GM19467 (cell line): ENCODE data around the gene NEURL4.

Experiments
- ATAC-seq: cut with Tn5 transposase; IDR thresholded peaks from one replicate; pipeline ENCODE4 v1.9.1; 2021; ENCODE audit warnings: mild to moderate bottlenecking, moderate library complexity; ENCODE audit not compliant: unreplicated experiment

The NEURL4 gene

DNA sequence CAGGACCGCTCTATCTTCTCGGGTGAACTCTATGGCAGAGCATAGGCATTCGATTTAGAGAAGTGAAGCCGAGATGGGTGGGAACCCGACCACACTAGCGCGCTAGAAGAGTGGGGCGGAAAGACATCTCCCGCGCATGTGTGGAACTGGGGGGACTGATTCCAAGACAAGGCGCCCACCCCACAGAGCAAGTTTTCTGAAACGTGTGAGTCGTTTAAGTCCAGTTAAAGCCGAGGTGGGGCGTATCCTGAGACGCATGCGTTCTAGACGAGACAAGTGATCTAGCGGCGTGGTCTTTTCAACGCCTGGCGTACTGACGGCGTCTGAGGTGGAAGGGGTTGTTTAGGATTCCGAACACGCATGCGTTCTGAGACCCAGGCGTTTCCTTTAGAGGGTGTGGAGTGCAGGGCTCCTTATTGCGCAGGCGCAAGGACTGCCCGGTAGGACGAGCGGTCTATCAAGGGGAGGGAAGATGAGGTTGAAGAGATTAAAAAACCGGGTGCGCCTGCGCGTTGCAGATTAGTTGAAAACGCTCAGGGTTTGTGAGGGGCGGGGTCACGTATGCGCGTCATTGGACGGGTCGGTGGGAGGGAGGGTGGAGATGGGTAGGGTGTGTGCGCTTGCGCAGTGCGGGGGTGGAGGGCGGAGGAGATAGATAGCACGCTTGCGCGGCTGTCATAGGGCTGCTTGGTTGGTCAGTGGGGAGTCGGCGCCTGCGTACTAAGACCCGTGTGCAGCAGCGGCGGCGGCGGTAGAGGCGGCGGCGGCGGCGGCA lies 22.0 kb downstream of the NEURL4 start, which contains the start of gene EIF5A:
Gene EIF5A (plus strand): TSS at position 718 of the 775 bp plus-strand sequence. CDS start 2,008 bp downstream, outside the sequence.
- peak; percentile 64 for ATAC-seq

DNA sequence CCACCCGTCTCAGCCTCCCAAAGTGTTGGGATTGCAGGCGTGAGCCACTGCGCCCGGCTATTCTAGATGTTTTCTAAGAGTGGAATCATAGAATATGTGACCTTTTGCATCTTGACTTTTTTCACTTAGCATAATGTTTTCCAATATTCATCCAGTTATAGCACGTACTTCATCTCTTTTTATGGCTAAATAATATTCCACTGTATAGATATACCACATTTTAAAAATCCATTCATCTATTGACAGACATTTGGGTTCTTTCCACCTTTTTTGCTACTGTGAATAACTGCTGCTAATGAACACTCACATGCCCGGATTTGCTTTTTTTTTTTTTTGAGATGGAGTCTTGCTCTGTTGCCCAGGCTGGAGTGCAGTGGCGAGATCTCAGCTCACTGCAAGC lies 25.0 kb downstream of the NEURL4 start:
- ATAC-seq: no peak

DNA sequence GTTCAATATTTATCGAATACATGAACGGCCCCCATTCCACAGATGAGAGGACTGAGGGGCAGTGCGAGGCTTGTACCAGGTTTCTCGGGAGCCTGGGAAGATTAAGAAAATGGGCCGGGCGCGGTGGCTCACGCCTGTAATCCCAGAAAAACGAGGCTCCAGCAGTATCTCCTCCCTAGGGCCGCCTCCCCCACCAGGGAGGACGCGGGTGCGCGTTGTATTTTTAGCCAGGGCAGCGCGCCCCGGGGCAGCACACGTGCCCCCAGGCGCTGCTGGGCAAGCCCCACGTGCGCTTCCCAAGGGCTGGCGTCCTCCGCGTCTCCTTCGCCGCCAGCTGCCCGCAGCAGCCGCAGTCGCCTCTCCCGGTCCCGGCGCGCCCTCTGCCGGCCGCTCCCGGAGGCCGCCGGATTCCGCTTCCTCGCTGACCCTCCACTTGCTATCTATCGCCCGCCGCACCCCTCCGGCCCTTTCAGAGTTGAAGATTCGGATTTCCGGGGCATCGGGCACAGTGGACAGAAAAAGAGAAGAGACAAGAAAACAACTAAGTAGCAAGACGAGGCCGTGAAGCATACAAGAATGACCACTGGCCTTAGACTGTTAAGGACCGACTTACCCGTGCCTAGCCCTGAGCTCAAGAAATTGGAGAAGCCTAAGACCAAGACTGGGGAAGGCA lies 32.8 kb downstream of the NEURL4 start:
- no peak for ATAC-seq

DNA sequence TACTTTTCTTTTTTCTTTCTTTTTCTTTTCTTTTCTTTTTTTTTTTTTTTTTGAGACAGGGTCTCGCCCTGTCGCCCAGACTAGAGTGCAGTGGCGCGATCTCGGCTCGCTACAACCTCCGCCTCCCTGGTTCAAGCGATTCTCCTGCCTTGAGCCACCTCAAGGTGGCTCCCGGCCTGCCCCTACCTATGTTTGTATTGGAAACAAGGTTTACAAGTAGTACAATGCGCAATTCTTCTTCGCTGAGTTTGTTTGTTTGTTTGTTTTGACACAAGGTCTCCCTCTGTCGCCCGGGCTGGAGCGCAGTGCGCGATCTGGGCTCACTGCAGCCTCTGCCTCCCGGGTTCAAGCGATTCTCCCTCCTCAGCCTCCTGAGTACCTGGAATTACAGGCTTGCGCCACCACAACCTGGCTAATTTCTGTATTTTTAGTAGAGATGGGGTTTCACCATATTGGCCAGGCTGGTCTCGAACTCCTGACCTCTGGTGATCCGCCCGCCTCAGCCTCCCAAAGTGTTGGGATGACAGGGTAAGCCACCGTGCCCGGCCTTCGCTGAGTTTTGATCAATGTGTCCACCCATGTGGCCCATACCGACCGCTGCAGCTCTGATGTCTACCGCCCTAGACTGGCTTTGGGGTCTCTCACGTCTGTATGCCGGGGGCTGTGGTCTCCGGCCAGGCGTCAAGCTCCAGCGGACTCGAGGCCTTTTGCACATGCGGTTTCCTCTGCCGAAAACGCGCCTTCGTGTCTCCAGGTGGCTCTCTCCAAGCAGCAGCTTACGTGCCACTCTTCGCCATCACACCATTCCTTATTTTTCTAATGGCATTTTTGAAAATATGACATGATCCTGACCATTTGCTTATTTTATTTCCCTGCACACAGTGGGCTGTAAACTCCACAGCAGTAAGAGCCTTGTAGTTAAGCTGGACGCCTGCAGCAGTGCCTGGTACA lies 33.6 kb downstream of the NEURL4 start:
- no peak for ATAC-seq

DNA sequence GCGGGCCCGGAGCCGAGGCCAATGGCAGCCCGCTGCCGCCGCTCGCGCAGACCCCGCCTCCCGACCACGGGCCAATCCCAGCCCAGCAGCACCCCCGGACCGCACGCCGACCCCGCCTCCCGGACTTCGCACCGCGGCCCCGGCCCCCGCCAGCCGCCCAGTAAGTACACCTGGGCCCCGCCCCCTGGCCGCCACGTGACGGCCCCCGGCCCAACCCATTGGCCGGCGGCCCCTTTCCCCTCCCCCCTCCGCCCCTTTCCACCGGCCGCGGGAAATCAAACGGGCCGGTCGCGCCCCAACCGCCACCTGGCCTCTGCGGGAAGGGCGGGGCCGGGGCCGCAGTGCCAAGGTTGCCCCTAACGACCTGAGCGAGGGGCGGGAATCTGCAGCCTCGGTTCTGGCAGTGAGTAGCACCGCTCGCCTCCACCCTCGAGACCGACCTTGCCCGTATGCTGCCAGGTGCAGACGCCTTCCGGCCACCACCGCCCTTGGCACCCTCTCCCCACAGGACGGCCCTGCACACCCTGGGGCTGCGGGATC lies 34.5 kb downstream of the NEURL4 start, which contains the start of gene YBX2:
Gene YBX2 (minus strand): TSS at position 26 of the 540 bp plus-strand sequence. CDS start 139 bp downstream, outside the sequence.
- ATAC-seq: no peak

DNA sequence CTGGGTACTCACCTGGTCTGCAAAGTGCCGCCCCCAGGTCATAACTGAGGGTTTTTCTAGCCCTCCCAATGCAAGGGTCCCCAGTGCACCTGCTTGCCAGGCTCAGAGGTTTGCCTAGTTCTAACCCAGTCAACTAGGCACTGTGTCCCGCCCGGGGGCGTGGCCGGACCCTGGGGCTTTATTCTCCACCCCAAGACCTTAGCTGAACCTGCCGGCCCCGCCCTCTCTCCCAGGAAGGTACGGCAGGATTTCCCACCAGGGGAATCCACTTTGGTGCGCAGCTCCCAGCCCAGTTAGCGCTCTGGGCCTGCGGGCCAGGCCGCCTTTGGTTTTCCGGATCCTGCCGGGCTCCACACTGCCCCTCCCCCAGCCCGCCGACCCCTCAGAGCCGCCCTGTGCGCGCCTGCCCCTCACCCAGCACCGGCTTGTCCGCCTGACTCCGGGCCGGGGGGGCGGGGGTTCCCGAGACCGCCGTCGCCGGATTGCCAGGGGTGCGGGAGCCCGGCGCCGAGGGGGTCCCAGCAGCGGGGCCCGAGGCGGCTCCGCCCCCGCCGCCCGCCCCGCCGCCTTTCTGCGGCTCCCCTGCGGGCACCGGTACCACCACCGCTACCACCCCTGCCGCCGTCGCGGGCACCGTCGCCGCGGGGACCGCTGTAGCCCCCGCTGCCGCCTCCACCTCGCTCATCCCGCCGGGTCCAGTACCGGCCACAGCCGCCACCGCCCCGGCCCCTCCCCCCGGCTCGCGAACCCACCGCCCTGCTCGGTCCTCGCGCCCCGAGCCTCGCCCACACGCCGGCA lies 35.1 kb downstream of the NEURL4 start:
- no peak for ATAC-seq

DNA sequence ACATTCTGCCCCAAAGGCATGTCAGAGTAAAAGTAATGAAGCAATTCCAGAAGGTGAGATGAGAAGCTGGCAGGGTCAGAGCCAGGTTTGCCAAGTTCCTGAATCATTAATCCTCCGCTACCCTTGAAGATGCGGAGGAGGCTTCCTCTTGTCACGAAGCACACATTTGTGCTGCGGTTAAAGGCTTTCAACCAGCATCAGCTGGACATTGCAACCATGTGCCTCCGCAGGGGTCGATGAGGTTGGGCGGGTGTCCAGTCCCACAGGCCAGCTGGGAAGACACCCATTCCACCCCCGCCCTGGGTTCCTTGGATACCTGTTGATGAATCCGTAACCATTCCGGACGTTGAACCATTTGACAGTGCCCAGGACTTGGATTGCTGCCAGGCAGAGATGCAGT lies 36.0 kb downstream of the NEURL4 start:
- no peak for ATAC-seq

DNA sequence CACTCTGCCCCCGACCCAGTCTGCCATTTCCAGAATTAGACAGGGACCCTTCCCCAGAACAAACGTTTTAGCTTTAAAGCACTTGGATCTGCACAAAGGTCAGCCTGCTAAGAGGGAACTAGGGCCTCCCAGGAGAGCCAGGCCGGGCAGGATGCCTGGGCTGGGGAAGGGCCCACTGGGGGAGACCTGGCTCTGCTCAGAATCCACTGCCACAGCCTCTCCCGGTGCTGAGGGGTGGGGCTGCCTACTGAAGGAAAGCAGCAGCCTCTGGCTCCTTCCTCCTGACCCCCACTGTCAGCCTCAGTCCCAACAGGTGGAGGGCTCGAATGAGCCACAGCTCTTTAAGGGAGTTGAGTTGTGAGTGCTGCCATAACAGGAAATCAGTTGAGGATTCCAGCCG lies 36.4 kb downstream of the NEURL4 start:
- no peak for ATAC-seq

DNA sequence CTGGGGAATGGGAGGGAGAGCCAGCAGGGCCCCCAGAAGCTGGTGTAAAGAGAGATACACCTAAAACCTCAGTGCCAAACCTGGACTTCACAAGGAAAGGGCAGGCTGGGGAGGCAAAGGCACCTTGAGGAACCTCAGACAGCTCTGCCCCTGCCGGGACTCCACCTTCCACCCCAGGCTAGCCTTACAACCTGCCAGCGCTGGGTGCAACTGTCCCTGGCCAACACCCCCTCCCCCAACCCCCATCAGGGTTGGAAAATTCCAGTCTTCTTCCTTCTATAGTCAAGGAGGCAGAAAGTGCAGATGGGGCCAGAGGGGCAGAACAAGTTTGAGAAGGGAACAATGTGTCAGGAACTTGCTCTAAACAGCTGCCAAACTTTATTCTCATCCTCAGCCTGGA lies 36.9 kb downstream of the NEURL4 start:
- ATAC-seq: no peak

DNA sequence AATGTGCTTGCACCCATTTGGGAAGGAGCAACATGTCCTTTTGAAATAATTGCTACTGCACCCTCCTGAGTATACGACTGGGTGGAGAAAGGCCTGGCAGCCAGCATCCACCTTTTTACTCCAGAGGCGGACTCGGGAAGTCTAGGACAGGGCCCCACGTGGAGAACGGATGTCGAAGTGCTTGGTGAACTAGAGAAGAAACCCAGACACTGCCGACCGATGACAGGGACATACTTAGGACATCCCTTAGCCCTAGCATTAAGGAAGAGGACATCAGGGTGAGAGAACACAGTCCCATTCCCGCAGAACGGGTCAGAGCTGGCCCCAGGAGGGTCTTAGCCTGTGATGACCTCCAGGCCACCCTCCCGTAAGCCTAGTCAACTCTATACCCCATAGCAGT lies 38.5 kb downstream of the NEURL4 start:
- no peak for ATAC-seq

DNA sequence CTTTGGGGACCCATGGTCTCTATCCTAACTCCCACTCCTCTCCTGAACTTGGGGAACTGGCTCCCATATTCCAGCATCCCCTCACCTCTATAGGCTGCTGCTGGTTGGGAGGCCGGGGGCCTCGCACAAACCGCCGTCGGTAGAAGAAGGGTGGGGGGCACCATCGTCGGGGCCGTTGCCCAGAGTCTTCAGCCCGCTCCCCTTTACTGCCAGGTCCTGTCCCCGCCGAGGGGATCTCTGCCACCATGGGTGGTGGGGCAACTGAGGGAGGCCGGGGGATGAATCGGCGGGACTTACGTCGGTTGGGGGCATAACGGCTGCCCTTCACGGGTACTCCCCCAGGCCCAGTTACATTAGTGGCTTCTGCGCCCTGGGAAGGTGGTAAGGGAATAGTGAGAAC lies 39.0 kb downstream of the NEURL4 start:
- ATAC-seq: no peak

DNA sequence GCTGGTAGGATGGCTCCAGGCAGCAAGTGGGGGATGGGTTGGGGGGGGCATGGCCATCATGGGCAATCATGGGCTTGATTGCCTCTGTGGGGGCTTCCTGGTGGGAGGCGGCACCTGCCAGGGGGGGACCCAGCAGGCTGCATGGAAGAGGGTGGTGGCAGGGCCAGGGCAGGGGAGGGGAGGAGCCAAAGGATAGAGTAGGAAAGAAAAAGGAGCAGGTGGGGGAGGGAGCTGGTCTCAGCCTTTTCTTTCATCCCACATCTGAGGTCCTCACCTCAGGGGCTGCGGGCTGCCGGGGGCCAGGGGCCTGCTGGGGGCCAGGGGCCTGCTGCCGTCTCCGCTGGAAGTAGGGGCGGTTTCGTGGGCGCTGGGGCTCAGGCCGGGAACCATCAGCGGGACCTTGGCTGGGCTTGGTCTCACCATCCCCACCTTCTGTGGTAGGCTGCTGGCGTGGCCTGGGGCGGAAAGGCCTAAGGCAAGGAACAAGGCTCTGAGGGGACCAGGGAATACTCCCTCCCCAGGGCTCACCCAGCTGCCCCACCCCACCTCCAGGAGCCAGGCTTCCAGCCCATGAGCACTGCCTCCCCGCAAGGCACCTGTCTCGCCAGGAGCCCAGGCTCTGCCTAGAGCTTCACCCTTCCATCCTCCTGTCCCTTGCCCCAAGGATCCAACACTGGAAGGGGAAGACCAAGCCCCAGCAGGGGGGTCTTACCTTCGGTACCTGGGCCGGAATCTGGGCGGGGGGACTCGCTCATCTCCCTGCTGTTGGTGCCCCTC lies 39.7 kb downstream of the NEURL4 start:
- ATAC-seq: no peak

DNA sequence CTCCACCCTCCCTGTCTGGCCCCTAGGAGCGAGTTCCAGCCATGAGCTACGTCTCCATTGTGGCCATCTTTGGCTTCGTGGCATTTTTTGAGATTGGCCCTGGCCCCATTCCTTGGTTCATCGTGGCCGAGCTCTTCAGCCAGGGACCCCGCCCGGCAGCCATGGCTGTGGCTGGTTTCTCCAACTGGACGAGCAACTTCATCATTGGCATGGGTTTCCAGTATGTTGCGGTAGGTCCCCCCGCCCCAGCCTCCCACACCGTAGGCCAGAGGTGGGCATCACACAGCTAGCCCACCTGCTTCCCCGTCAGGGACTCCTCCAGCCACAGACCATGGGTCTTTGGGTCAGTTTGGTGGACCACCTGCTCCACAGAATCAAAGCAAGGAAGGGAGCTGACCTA lies 43.5 kb downstream of the NEURL4 start:
- no peak for ATAC-seq

DNA sequence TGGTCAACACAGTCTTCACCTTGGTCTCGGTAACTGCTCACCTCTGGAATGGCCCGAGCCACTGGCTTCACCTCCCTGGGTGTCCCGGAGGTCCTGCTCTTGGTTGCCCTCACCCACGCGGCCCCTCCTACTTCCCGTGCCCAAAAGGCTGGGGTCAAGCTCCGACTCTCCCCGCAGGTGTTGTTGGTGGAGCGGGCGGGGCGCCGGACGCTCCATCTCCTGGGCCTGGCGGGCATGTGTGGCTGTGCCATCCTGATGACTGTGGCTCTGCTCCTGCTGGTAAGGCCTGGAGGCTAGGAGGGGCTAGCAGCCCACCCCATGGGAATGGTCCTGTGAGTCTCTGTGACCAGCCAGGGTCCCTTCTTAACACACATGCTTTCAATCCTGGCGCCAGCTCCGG lies 44.2 kb downstream of the NEURL4 start:
- no peak for ATAC-seq

DNA sequence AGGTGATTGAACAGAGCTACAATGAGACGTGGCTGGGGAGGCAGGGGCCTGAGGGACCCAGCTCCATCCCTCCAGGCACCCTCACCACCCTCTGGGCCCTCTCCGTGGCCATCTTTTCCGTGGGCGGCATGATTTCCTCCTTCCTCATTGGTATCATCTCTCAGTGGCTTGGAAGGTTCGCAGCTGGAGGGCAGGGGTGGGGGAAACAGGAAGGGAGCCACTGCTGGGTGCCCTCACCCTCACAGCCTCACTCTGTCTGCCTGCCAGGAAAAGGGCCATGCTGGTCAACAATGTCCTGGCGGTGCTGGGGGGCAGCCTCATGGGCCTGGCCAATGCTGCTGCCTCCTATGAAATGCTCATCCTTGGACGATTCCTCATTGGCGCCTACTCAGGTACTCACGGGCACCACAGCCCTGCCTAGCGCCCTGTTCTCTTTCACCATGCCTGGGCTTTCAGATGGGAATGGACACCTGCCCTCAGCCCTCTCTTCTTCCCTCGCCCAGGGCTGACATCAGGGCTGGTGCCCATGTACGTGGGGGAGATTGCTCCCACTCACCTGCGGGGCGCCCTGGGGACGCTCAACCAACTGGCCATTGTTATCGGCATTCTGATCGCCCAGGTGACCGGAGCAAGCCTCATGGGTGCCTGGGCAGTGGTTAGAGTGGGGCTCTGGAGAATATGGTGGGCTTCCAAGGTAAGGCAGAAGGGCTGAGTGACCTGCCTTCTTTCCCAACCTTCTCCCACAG lies 45.5 kb downstream of the NEURL4 start:
- ATAC-seq: no peak

DNA sequence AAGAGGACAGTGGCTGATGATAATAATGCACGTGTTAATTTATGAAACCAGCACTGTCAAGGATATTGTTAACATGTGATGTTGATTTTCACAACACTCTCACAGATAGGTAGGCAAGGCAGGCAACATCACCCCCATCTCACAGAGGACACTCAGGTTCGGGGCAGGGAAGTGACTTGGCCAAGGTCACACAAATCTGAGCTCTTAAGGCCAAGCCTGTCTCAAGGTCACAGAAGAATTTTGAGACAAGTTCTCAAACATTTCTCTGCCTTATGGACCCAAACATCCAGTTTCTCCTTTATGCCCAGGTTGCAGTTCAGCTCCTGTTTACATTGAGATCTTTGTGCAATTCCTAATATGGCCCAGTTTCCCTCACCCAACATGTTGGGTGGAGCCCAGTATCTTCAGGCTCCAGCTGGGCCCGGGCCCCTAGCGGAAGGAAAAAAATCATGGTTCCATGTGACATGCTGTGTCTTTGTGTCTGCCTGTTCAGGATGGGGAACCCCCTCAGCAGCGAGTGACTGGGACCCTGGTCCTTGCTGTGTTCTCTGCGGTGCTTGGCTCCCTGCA lies 46.3 kb downstream of the NEURL4 start:
- ATAC-seq: no peak

DNA sequence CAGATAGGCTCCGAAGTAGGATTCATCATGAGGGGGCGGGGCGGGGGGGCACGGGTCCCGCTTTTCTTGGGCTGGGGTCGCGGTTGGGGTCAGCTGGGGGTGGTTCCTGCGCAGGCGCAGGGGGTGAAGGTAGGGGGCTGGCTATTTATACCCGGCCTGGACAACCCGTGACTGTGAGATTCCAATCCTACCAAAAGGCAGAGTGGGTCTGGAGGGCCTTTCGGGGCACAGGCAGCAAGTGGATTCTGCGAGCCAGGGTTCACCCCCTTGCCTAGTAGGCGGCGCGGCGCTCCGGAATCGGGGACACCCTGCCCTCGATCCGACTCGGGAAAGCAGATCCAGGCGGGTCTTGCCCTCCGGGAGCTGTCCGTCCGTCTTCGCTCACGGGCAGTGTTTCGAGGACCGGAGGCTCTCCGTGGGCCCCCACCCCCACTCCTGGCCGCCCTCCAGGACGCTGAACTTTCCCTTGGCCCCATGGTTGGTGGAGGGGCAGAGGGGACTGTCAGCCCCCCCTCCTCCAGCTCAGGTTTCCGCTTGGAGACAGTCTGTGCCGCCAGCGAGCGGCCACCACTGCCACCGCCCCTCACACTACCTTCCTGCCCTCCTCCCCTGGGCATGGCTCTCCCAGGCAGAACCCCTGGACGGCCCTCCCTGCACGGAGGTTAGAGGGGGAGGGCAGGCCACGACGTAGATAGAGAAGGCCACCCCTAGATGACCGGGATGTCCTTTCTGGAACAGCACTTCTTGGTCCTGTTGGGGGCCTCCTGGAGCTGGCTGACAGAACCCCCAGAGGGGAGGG lies 47.0 kb downstream of the NEURL4 start:
- ATAC-seq: no peak
